ENCODE measurements around the gene PROSER1. TPM values are rescaled to one million over a fixed set of nuclear protein-coding genes. Genes with fewer than 3 reads are reported as not detected.

The PROSER1 gene
- total and polyA plus RNA-seq, 4 donors: 3.0 to 11.3 (median 7.3) TPM

GRCh38 chr13:38980750-38981078, 57.2 kb downstream of the PROSER1 start:
- no peak for TF ChIP-seq CTCF (IDR thresholded peaks at IDR 0.05; ENCODE audit: low read depth, low read length, missing input control)
- TF ChIP-seq YY1 (IDR thresholded peaks at IDR 0.05): no peak
- no peak for TF ChIP-seq HNF4A (conservative IDR thresholded peaks at IDR 0.05)
- TF ChIP-seq ZBTB33 (IDR thresholded peaks at IDR 0.05): no peak
- TF ChIP-seq SP1 (IDR thresholded peaks at IDR 0.05): no peak
- no peak for TF ChIP-seq NR2F2 (IDR thresholded peaks at IDR 0.05)
- TF ChIP-seq TAF1 (conservative IDR thresholded peaks at IDR 0.05): no peak
- TF ChIP-seq GABPA (IDR thresholded peaks at IDR 0.05 in 1 of 2, conservative IDR thresholded peaks at IDR 0.05 in 1 of 2): no peak
- TF ChIP-seq ATF3 (IDR thresholded peaks at IDR 0.05): no peak
- TF ChIP-seq REST (IDR thresholded peaks at IDR 0.05): no peak
- no peak for TF ChIP-seq EGR1 (IDR thresholded peaks at IDR 0.05; ENCODE audit: low read depth in 2 of 2)
- no peak for TF ChIP-seq HNF4G (IDR thresholded peaks at IDR 0.05)
- no peak for TF ChIP-seq JUND (IDR thresholded peaks at IDR 0.05)
- TF ChIP-seq RXRA (IDR thresholded peaks at IDR 0.05): no peak
- H3K4me3 ChIP-seq (ENCODE audit: low read depth in 1 of 3, low read length in 3 of 3): no peak overlapping the region

GRCh38 chr13:38979891-38980749, 57.8 kb downstream of the PROSER1 start:
- H3K4me3 ChIP-seq (ENCODE audit: low read depth in 1 of 3, low read length in 3 of 3): no peak overlapping the region
- no peaks in the 10 kb centered on the region for H3K36me3 ChIP-seq (ENCODE audit: control insufficient read depth in 4 of 4, insufficient read depth in 3 of 4, low read depth in 1 of 4, low read length in 3 of 4)
- no peaks in the 10 kb centered on the region for H3K4me1 ChIP-seq (ENCODE audit: control insufficient read depth in 4 of 4, insufficient read depth in 4 of 4, low read length in 3 of 4)
- no peaks in the 10 kb centered on the region for H3K27me3 ChIP-seq (ENCODE audit: control insufficient read depth in 4 of 4, insufficient read depth in 4 of 4, low read length in 3 of 4)
- no peak overlapping the region for H3K9ac ChIP-seq (ENCODE audit: low read depth in 1 of 2, low read length in 2 of 2)
- H3K9me3 ChIP-seq (ENCODE audit: control insufficient read depth in 4 of 4, low read length in 3 of 4): peaks cover 0 to 2% (median under 1%) of the 10 kb centered on the region in 4 donors
- DNase-seq (ENCODE audit: low spot score): no peak
- H3K27ac ChIP-seq (ENCODE audit: low read depth in 1 of 2, low read length in 2 of 2): no peak overlapping the region
- no peak for TF ChIP-seq GABPA (IDR thresholded peaks at IDR 0.05 in 1 of 2, conservative IDR thresholded peaks at IDR 0.05 in 1 of 2)
- TF ChIP-seq HNF4A (conservative IDR thresholded peaks at IDR 0.05): no peak
- TF ChIP-seq ATF3 (IDR thresholded peaks at IDR 0.05): no peak
- TF ChIP-seq JUND (IDR thresholded peaks at IDR 0.05): no peak
- TF ChIP-seq CTCF (IDR thresholded peaks at IDR 0.05; ENCODE audit: low read depth, low read length, missing input control): no peak
- TF ChIP-seq EGR1 (IDR thresholded peaks at IDR 0.05; ENCODE audit: low read depth in 2 of 2): no peak
- no peak for TF ChIP-seq TAF1 (conservative IDR thresholded peaks at IDR 0.05)
- WGBS: 66% methylated on average over 9 of the region's 9 CpGs

More at GRCh38 chr13:38980750-38981078, 57.2 kb downstream of the PROSER1 start:
- WGBS: 41% methylated on average over 2 of the region's 2 CpGs
- H3K4me1 ChIP-seq (ENCODE audit: control insufficient read depth in 4 of 4, insufficient read depth in 4 of 4, low read length in 3 of 4): no peaks in the 10 kb centered on the region
- no peaks in the 10 kb centered on the region for H3K36me3 ChIP-seq (ENCODE audit: control insufficient read depth in 4 of 4, insufficient read depth in 3 of 4, low read depth in 1 of 4, low read length in 3 of 4)
- no peaks in the 10 kb centered on the region for H3K27me3 ChIP-seq (ENCODE audit: control insufficient read depth in 4 of 4, insufficient read depth in 4 of 4, low read length in 3 of 4)
- H3K27ac ChIP-seq (ENCODE audit: low read depth in 1 of 2, low read length in 2 of 2): no peak overlapping the region
- H3K9me3 ChIP-seq (ENCODE audit: control insufficient read depth in 4 of 4, low read length in 3 of 4): peaks cover 0 to 2% (median under 1%) of the 10 kb centered on the region in 4 donors
- H3K9ac ChIP-seq (ENCODE audit: low read depth in 1 of 2, low read length in 2 of 2): no peak overlapping the region
- no peak for DNase-seq (ENCODE audit: low spot score)

Measured in liver (tissue), 9 donors.